ENCODE data around the gene PHPT1. TPM values are rescaled to one million over a fixed set of nuclear protein-coding genes. Genes with fewer than 3 reads are reported as not detected.

The PHPT1 gene
- total and polyA plus RNA-seq, 2 experiments from 2014 or later = 86.2 to 437 TPM

DNA sequence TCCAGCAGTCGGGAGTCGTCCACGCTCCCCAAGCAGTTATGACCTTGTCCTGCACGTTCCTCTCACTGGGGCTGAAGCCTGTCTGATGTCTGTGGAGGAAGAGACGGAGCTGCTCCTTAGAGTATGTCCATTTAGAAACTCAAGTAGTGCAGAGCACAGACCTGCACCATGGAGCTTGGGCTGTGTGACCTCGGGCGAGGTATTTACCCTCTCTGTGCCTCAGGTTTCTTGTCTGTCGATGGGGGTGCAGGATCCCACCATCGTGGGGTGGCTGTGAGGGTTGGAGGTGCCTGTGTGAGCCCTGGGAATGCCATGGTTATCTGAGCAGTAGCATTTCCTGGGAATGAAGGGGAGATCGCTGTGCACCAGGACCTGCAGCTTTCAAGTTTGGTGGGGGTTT lies 51.3 kb downstream of the PHPT1 start (continued):
- TF ChIP-seq EZH2 (IDR thresholded peaks at IDR 0.05; ENCODE audit: low read depth, unreplicated experiment) (no peak), POLR2AphosphoS5 (IDR thresholded peaks at IDR 0.05; ENCODE audit: low read depth) (no peak), CREB1 (CRISPR knock-in tag; IDR thresholded peaks at IDR 0.05; ENCODE audit: low read depth) (no peak), STAT1 (IDR thresholded peaks at IDR 0.05; ENCODE audit: unreplicated experiment) (no peak)
- TF ChIP-seq, protein P1, sequence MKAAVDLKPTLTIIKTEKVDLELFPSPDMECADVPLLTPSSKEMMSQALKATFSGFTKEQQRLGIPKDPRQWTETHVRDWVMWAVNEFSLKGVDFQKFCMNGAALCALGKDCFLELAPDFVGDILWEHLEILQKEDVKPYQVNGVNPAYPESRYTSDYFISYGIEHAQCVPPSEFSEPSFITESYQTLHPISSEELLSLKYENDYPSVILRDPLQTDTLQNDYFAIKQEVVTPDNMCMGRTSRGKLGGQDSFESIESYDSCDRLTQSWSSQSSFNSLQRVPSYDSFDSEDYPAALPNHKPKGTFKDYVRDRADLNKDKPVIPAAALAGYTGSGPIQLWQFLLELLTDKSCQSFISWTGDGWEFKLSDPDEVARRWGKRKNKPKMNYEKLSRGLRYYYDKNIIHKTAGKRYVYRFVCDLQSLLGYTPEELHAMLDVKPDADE (IDR thresholded peaks at IDR 0.05) = no peak
- TF ChIP-seq, protein P2, sequence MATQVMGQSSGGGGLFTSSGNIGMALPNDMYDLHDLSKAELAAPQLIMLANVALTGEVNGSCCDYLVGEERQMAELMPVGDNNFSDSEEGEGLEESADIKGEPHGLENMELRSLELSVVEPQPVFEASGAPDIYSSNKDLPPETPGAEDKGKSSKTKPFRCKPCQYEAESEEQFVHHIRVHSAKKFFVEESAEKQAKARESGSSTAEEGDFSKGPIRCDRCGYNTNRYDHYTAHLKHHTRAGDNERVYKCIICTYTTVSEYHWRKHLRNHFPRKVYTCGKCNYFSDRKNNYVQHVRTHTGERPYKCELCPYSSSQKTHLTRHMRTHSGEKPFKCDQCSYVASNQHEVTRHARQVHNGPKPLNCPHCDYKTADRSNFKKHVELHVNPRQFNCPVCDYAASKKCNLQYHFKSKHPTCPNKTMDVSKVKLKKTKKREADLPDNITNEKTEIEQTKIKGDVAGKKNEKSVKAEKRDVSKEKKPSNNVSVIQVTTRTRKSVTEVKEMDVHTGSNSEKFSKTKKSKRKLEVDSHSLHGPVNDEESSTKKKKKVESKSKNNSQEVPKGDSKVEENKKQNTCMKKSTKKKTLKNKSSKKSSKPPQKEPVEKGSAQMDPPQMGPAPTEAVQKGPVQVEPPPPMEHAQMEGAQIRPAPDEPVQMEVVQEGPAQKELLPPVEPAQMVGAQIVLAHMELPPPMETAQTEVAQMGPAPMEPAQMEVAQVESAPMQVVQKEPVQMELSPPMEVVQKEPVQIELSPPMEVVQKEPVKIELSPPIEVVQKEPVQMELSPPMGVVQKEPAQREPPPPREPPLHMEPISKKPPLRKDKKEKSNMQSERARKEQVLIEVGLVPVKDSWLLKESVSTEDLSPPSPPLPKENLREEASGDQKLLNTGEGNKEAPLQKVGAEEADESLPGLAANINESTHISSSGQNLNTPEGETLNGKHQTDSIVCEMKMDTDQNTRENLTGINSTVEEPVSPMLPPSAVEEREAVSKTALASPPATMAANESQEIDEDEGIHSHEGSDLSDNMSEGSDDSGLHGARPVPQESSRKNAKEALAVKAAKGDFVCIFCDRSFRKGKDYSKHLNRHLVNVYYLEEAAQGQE (IDR thresholded peaks at IDR 0.05; ENCODE audit: unreplicated experiment) = no peak

Small RNAs within 50 kb of the gene (microRNA-seq; reads per million reads assigned to microRNA genes)
- gene MIR4292 (not detected), gene MIR4479 (not detected)

Small RNAs within 50 kb of the gene (small RNA-seq; reads per million reads assigned to genes)
- gene AL355987.2 (ENCODE audit: low replicate concordance) = not detected
- gene MIR4292 (ENCODE audit: low replicate concordance) = not detected
- not detected for gene MIR4479 (ENCODE audit: low replicate concordance)

Other genes starting within 250 kb of the PHPT1 start
- 56.1 and 60.8 TPM in 2 replicates for gene EGFL7, start 186.5 kb upstream of the PHPT1 start, total RNA-seq (2014; rRNA removed; shearing (Covaris generic))
- gene EGFL7, start 186.5 kb upstream of the PHPT1 start, polyA plus RNA-seq (2016; fragmentation: Nextera tagmentation; extraction: Ambion mirVana) = 38.2 and 44.4 TPM in 2 replicates
- 33.3 and 44.7 TPM in 2 replicates for gene AGPAT2, start 162.0 kb upstream of the PHPT1 start, total RNA-seq (2014; rRNA removed; shearing (Covaris generic))
- gene AGPAT2, start 162.0 kb upstream of the PHPT1 start, polyA plus RNA-seq (2016; fragmentation: Nextera tagmentation; extraction: Ambion mirVana) = 31.8 and 34.4 TPM in 2 replicates
- 47.2 and 60.0 TPM in 2 replicates for gene DIPK1B, start 136.8 kb upstream of the PHPT1 start, total RNA-seq (2014; rRNA removed; shearing (Covaris generic))
- 18.7 and 24.2 TPM in 2 replicates for gene DIPK1B, start 136.8 kb upstream of the PHPT1 start, polyA plus RNA-seq (2016; fragmentation: Nextera tagmentation; extraction: Ambion mirVana)
- gene LCN10, start 106.5 kb upstream of the PHPT1 start, total RNA-seq (2014; rRNA removed; shearing (Covaris generic)) = 0.45 and 9.8 TPM in 2 replicates
- gene LCN10, start 106.5 kb upstream of the PHPT1 start, polyA plus RNA-seq (2016; fragmentation: Nextera tagmentation; extraction: Ambion mirVana) = 0.43 and 0.74 TPM in 2 replicates
- not detected in 2 replicates for gene LCN6, start 100.9 kb upstream of the PHPT1 start, total RNA-seq (2014; rRNA removed; shearing (Covaris generic))
- gene LCN6, start 100.9 kb upstream of the PHPT1 start, polyA plus RNA-seq (2016; fragmentation: Nextera tagmentation; extraction: Ambion mirVana) = not detected in 2 replicates
- gene LCN8, start 91.2 kb upstream of the PHPT1 start, total RNA-seq (2014; rRNA removed; shearing (Covaris generic)) = not detected in 2 replicates
- gene LCN8, start 91.2 kb upstream of the PHPT1 start, polyA plus RNA-seq (2016; fragmentation: Nextera tagmentation; extraction: Ambion mirVana) = not detected in 2 replicates
- 0.54 and 0.90 TPM in 2 replicates for gene LCN15, start 84.9 kb upstream of the PHPT1 start, total RNA-seq (2014; rRNA removed; shearing (Covaris generic))
- gene LCN15, start 84.9 kb upstream of the PHPT1 start, polyA plus RNA-seq (2016; fragmentation: Nextera tagmentation; extraction: Ambion mirVana) = 0.76 and 1.2 TPM in 2 replicates
- 57.0 and 71.4 TPM in 2 replicates for gene TMEM141, start 58.1 kb upstream of the PHPT1 start, total RNA-seq (2014; rRNA removed; shearing (Covaris generic))
- gene TMEM141, start 58.1 kb upstream of the PHPT1 start, polyA plus RNA-seq (2016; fragmentation: Nextera tagmentation; extraction: Ambion mirVana) = 90.0 and 90.5 TPM in 2 replicates
- 1.1 and 2.9 TPM in 2 replicates for gene CCDC183, start 53.1 kb upstream of the PHPT1 start, total RNA-seq (2014; rRNA removed; shearing (Covaris generic))
- 1.2 and 1.6 TPM in 2 replicates for gene CCDC183, start 53.1 kb upstream of the PHPT1 start, polyA plus RNA-seq (2016; fragmentation: Nextera tagmentation; extraction: Ambion mirVana)
- 117 and 127 TPM in 2 replicates for gene RABL6, start 41.5 kb upstream of the PHPT1 start, total RNA-seq (2014; rRNA removed; shearing (Covaris generic))
- 59.1 and 66.7 TPM in 2 replicates for gene RABL6, start 41.5 kb upstream of the PHPT1 start, polyA plus RNA-seq (2016; fragmentation: Nextera tagmentation; extraction: Ambion mirVana)
- 0.12 and 0.49 TPM in 2 replicates for gene AJM1, start 6.9 kb upstream of the PHPT1 start, total RNA-seq (2014; rRNA removed; shearing (Covaris generic))
- gene AJM1, start 6.9 kb upstream of the PHPT1 start, polyA plus RNA-seq (2016; fragmentation: Nextera tagmentation; extraction: Ambion mirVana) = 0.28 and 0.36 TPM in 2 replicates
- 4.1 and 6.8 TPM in 2 replicates for gene MAMDC4, start 2.9 kb downstream of the PHPT1 start, total RNA-seq (2014; rRNA removed; shearing (Covaris generic))
- 1.7 and 2.7 TPM in 2 replicates for gene MAMDC4, start 2.9 kb downstream of the PHPT1 start, polyA plus RNA-seq (2016; fragmentation: Nextera tagmentation; extraction: Ambion mirVana)
- gene EDF1, start 16.9 kb downstream of the PHPT1 start, total RNA-seq (2014; rRNA removed; shearing (Covaris generic)) = 273 and 326 TPM in 2 replicates
- gene EDF1, start 16.9 kb downstream of the PHPT1 start, polyA plus RNA-seq (2016; fragmentation: Nextera tagmentation; extraction: Ambion mirVana) = 793 and 860 TPM in 2 replicates
- 31.5 and 39.9 TPM in 2 replicates for gene TRAF2, start 37.1 kb downstream of the PHPT1 start, total RNA-seq (2014; rRNA removed; shearing (Covaris generic))
- 24.8 and 25.4 TPM in 2 replicates for gene TRAF2, start 37.1 kb downstream of the PHPT1 start, polyA plus RNA-seq (2016; fragmentation: Nextera tagmentation; extraction: Ambion mirVana)
- 102 and 111 TPM in 2 replicates for gene FBXW5, start 95.3 kb downstream of the PHPT1 start, total RNA-seq (2014; rRNA removed; shearing (Covaris generic))
- 27.0 and 27.9 TPM in 2 replicates for gene FBXW5, start 95.3 kb downstream of the PHPT1 start, polyA plus RNA-seq (2016; fragmentation: Nextera tagmentation; extraction: Ambion mirVana)
- gene C8G, start 95.8 kb downstream of the PHPT1 start, total RNA-seq (2014; rRNA removed; shearing (Covaris generic)) = not detected in 2 replicates
- gene C8G, start 95.8 kb downstream of the PHPT1 start, polyA plus RNA-seq (2016; fragmentation: Nextera tagmentation; extraction: Ambion mirVana) = not detected in 2 replicates
- 0.69 and 2.6 TPM in 2 replicates for gene LCN12, start 102.9 kb downstream of the PHPT1 start, total RNA-seq (2014; rRNA removed; shearing (Covaris generic))
- 0.39 and 0.68 TPM in 2 replicates for gene LCN12, start 102.9 kb downstream of the PHPT1 start, polyA plus RNA-seq (2016; fragmentation: Nextera tagmentation; extraction: Ambion mirVana)
- 1.9 TPM in 1 of 2 replicates, not detected in the other for gene PTGDS, start 128.1 kb downstream of the PHPT1 start, total RNA-seq (2014; rRNA removed; shearing (Covaris generic))
- gene PTGDS, start 128.1 kb downstream of the PHPT1 start, polyA plus RNA-seq (2016; fragmentation: Nextera tagmentation; extraction: Ambion mirVana) = 3.1 and 5.9 TPM in 2 replicates
- gene LCNL1, start 133.6 kb downstream of the PHPT1 start, total RNA-seq (2014; rRNA removed; shearing (Covaris generic)) = not detected in 2 replicates
- gene LCNL1, start 133.6 kb downstream of the PHPT1 start, polyA plus RNA-seq (2016; fragmentation: Nextera tagmentation; extraction: Ambion mirVana) = 0.11 and 0.14 TPM in 2 replicates
- 33.9 and 71.5 TPM in 2 replicates for gene PAXX, start 143.0 kb downstream of the PHPT1 start, total RNA-seq (2014; rRNA removed; shearing (Covaris generic))
- gene PAXX, start 143.0 kb downstream of the PHPT1 start, polyA plus RNA-seq (2016; fragmentation: Nextera tagmentation; extraction: Ambion mirVana) = 86.0 and 88.3 TPM in 2 replicates
- 0.56 TPM in 1 of 2 replicates, not detected in the other for gene CLIC3, start 147.2 kb downstream of the PHPT1 start, total RNA-seq (2014; rRNA removed; shearing (Covaris generic))
- gene CLIC3, start 147.2 kb downstream of the PHPT1 start, polyA plus RNA-seq (2016; fragmentation: Nextera tagmentation; extraction: Ambion mirVana) = 0.53 and 0.57 TPM in 2 replicates
- 14.2 and 16.0 TPM in 2 replicates for gene ABCA2, start 178.8 kb downstream of the PHPT1 start, total RNA-seq (2014; rRNA removed; shearing (Covaris generic))
- gene ABCA2, start 178.8 kb downstream of the PHPT1 start, polyA plus RNA-seq (2016; fragmentation: Nextera tagmentation; extraction: Ambion mirVana) = 5.6 and 7.0 TPM in 2 replicates
- not detected in 2 replicates for gene FUT7, start 182.7 kb downstream of the PHPT1 start, total RNA-seq (2014; rRNA removed; shearing (Covaris generic))
- gene FUT7, start 182.7 kb downstream of the PHPT1 start, polyA plus RNA-seq (2016; fragmentation: Nextera tagmentation; extraction: Ambion mirVana) = not detected in 2 replicates
- gene NPDC1, start 196.8 kb downstream of the PHPT1 start, total RNA-seq (2014; rRNA removed; shearing (Covaris generic)) = 26.2 and 34.3 TPM in 2 replicates
- gene NPDC1, start 196.8 kb downstream of the PHPT1 start, polyA plus RNA-seq (2016; fragmentation: Nextera tagmentation; extraction: Ambion mirVana) = 35.5 and 36.7 TPM in 2 replicates
- gene ENTPD2, start 204.7 kb downstream of the PHPT1 start, total RNA-seq (2014; rRNA removed; shearing (Covaris generic)) = 1.1 and 1.9 TPM in 2 replicates
- 1.8 and 2.9 TPM in 2 replicates for gene ENTPD2, start 204.7 kb downstream of the PHPT1 start, polyA plus RNA-seq (2016; fragmentation: Nextera tagmentation; extraction: Ambion mirVana)
- 55.1 and 60.3 TPM in 2 replicates for gene SAPCD2, start 221.1 kb downstream of the PHPT1 start, total RNA-seq (2014; rRNA removed; shearing (Covaris generic))
- gene SAPCD2, start 221.1 kb downstream of the PHPT1 start, polyA plus RNA-seq (2016; fragmentation: Nextera tagmentation; extraction: Ambion mirVana) = 13.4 and 14.5 TPM in 2 replicates
- gene UAP1L1, start 228.1 kb downstream of the PHPT1 start, total RNA-seq (2014; rRNA removed; shearing (Covaris generic)) = 5.5 and 8.1 TPM in 2 replicates
- gene UAP1L1, start 228.1 kb downstream of the PHPT1 start, polyA plus RNA-seq (2016; fragmentation: Nextera tagmentation; extraction: Ambion mirVana) = 2.5 and 3.4 TPM in 2 replicates
- gene MAN1B1, start 237.6 kb downstream of the PHPT1 start, total RNA-seq (2014; rRNA removed; shearing (Covaris generic)) = 35.7 and 39.9 TPM in 2 replicates
- 15.7 and 18.2 TPM in 2 replicates for gene MAN1B1, start 237.6 kb downstream of the PHPT1 start, polyA plus RNA-seq (2016; fragmentation: Nextera tagmentation; extraction: Ambion mirVana)

Measured in GM23338 (cell line).